Hepatocyte (in vitro differentiated cells): ENCODE results near the gene MFAP3. TPM values are rescaled to one million over a fixed set of nuclear protein-coding genes. Genes with fewer than 3 reads are reported as not detected.

Experiments
- DNase-seq: peaks from one replicate; pipeline ENCODE4 v3.0.0-alpha.2; 2016; ENCODE audit warnings: low spot score
- H2AFZ ChIP-seq: fragments of 200-600 bp; sonication (generic); 2 replicates; pipeline ENCODE4 v1.6.0; 2016; ENCODE audit warnings: antibody characterized with exemption, mild to moderate bottlenecking
- H3K27ac ChIP-seq: fragments of 200-600 bp; sonication (generic); 2 replicates; pipeline ENCODE4 v1.5.1; 2016; ENCODE audit warnings: mild to moderate bottlenecking
- H3K27me3 ChIP-seq: fragments of 200-600 bp; sonication (generic); 2 replicates; pipeline ENCODE4 v1.6.1; 2016
- H3K36me3 ChIP-seq: fragments of 200-600 bp; sonication (generic); replicated peaks from 2 replicates; pipeline ENCODE4 v1.5.1; 2016; ENCODE audit warnings: low read depth; ENCODE audit not compliant: insufficient read depth
- H3K4me1 ChIP-seq: fragments of 200-600 bp; sonication (generic); 2 replicates; pipeline ENCODE4 v1.5.1; 2016; ENCODE audit warnings: mild to moderate bottlenecking, moderate library complexity; ENCODE audit not compliant: insufficient read depth
- H3K4me2 ChIP-seq: fragments of 200-600 bp; sonication (generic); 2 replicates; pipeline ENCODE4 v1.6.0; 2016
- H3K4me3 ChIP-seq: fragments of 200-600 bp; sonication (generic); 2 replicates; pipeline ENCODE4 v1.5.1; 2016; ENCODE audit warnings: mild to moderate bottlenecking
- H3K79me2 ChIP-seq: fragments of 200-600 bp; sonication (generic); 2 replicates; pipeline ENCODE4 v1.6.0; 2017; ENCODE audit warnings: mild to moderate bottlenecking
- H3K9me2 ChIP-seq: fragments of 200-600 bp; sonication (generic); replicated peaks from 2 replicates; pipeline ENCODE4 v1.6.0; 2017; ENCODE audit warnings: mild to moderate bottlenecking; ENCODE audit not compliant: insufficient read depth
- H3K9me3 ChIP-seq: fragments of 200-600 bp; sonication (generic); 2 replicates; pipeline ENCODE4 v1.5.1; 2016; ENCODE audit warnings: low read depth, mild to moderate bottlenecking
- H4K20me1 ChIP-seq: fragments of 200-600 bp; sonication (generic); 2 replicates; pipeline ENCODE4 v1.6.0; 2016; ENCODE audit warnings: mild to moderate bottlenecking; ENCODE audit not compliant: insufficient read depth, poor library complexity, severe bottlenecking
- CTCF ChIP-seq: fragments of 200-600 bp; sonication (generic); IDR thresholded peaks from 2 replicates; pipeline ENCODE4 v1.5.1; 2016; ENCODE audit warnings: antibody characterized with exemption, mild to moderate bottlenecking; ENCODE audit not compliant: poor library complexity
- EZH2 ChIP-seq: fragments of 200-600 bp; sonication (generic); IDR thresholded peaks from 2 replicates; pipeline ENCODE4 v1.6.1; 2016; ENCODE audit warnings: antibody characterized with exemption, mild to moderate bottlenecking, borderline replicate concordance
- EZH2phosphoT487 ChIP-seq: fragments of 200-600 bp; sonication (generic); IDR thresholded peaks from one replicate; pipeline ENCODE4 v1.6.1; 2018; ENCODE audit warnings: antibody characterized with exemption, mild to moderate bottlenecking, low read depth, moderate library complexity; ENCODE audit not compliant: unreplicated experiment, severe bottlenecking
- WGBS: methylation state at CpG from one replicate; pipeline ENCODE4 v1.1.6; 2016; ENCODE audit warnings: low lambda C conversion rate; ENCODE audit errors: missing lambda C conversion rate; 5-methylcytosine and 5-hydroxymethylcytosine counted together
- polyA plus RNA-seq: library from polyadenylated mRNA; unstranded; fragments of >200 nt; fragmentation: Nextera tagmentation; extraction: Ambion mirVana; gene quantifications from 2 replicates; pipeline ENCODE4 v1.2.1, GENCODE V29; 2016
- total RNA-seq: library from RNA; depleted of rRNA; stranded (reverse); fragments of >200 nt; gene quantifications from 2 replicates; pipeline ENCODE4 v1.2.3, GENCODE V29; 2014

The MFAP3 gene
- total and polyA plus RNA-seq, 2 experiments from 2014 or later = 14.4 to 65.4 TPM

- 88% methylated on average over 5 of the region's 5 CpGs for WGBS
- H3K79me2 ChIP-seq = no peaks in the 10 kb centered on the region
- no peaks in the 10 kb centered on the region for H4K20me1 ChIP-seq
- H3K27me3 ChIP-seq = no peaks in the 10 kb centered on the region
- no peaks in the 10 kb centered on the region for H3K36me3 ChIP-seq
- H3K4me2 ChIP-seq = no peak overlapping the region
- H3K4me1 ChIP-seq = no peaks in the 10 kb centered on the region
- TF ChIP-seq EZH2phosphoT487 (no peak), EZH2 (no peak), CTCF (no peak)
- no peaks in the 10 kb centered on the region for H3K9me2 ChIP-seq
- no peak overlapping the region for H3K27ac ChIP-seq
- no peak overlapping the region for H3K4me3 ChIP-seq
- DNase-seq = no peak
- no peak overlapping the region for H2AFZ ChIP-seq
- no peaks in the 10 kb centered on the region for H3K9me3 ChIP-seq
Observed at GRCh38 chr5:154084062-154084639, 45.4 kb downstream of the MFAP3 start.

GRCh38 chr5:154086146-154086545, 47.4 kb downstream of the MFAP3 start:
- no peak for DNase-seq
- H4K20me1 ChIP-seq = no peaks in the 10 kb centered on the region
- WGBS = 14% methylated on average over 3 of the region's 3 CpGs

GRCh38 chr5:154086641-154087040, 47.9 kb downstream of the MFAP3 start:
- no peaks in the 10 kb centered on the region for H3K36me3 ChIP-seq
- TF ChIP-seq EZH2phosphoT487 (no peak), EZH2 (no peak), CTCF (no peak)
- no peak overlapping the region for H3K4me3 ChIP-seq
- H3K4me2 ChIP-seq = no peak overlapping the region
- H2AFZ ChIP-seq = no peak overlapping the region
- no peaks in the 10 kb centered on the region for H3K9me3 ChIP-seq
- H3K27me3 ChIP-seq = no peaks in the 10 kb centered on the region
- no peaks in the 10 kb centered on the region for H4K20me1 ChIP-seq
- H3K27ac ChIP-seq = no peak overlapping the region
- no peaks in the 10 kb centered on the region for H3K4me1 ChIP-seq
- WGBS = 70% methylated on average over 4 of the region's 4 CpGs
- no peaks in the 10 kb centered on the region for H3K79me2 ChIP-seq
- DNase-seq = no peak
- no peaks in the 10 kb centered on the region for H3K9me2 ChIP-seq

More at GRCh38 chr5:154086146-154086545, 47.4 kb downstream of the MFAP3 start:
- H3K9me3 ChIP-seq = no peaks in the 10 kb centered on the region
- H3K36me3 ChIP-seq = no peaks in the 10 kb centered on the region
- H3K9me2 ChIP-seq = no peaks in the 10 kb centered on the region
- no peak for TF ChIP-seq EZH2phosphoT487
- no peak for TF ChIP-seq EZH2
- TF ChIP-seq CTCF = no peak
- no peaks in the 10 kb centered on the region for H3K27me3 ChIP-seq
- H3K4me1 ChIP-seq = no peaks in the 10 kb centered on the region
- no peaks in the 10 kb centered on the region for H3K79me2 ChIP-seq
- H3K4me3 ChIP-seq = no peak overlapping the region
- no peak overlapping the region for H3K27ac ChIP-seq
- H2AFZ ChIP-seq = no peak overlapping the region
- H3K4me2 ChIP-seq = no peak overlapping the region

GRCh38 chr5:154087260-154087659, 48.5 kb downstream of the MFAP3 start:
- no peak overlapping the region for H2AFZ ChIP-seq
- 16% methylated on average over 2 of the region's 2 CpGs for WGBS
- no peak overlapping the region for H3K4me2 ChIP-seq
- H3K9me2 ChIP-seq = no peaks in the 10 kb centered on the region
- TF ChIP-seq EZH2 (no peak), CTCF (no peak), EZH2phosphoT487 (no peak)
- no peak overlapping the region for H3K4me3 ChIP-seq
- DNase-seq = no peak
- H3K27me3 ChIP-seq = no peaks in the 10 kb centered on the region
- H4K20me1 ChIP-seq = no peaks in the 10 kb centered on the region
- H3K79me2 ChIP-seq = no peaks in the 10 kb centered on the region
- no peaks in the 10 kb centered on the region for H3K9me3 ChIP-seq
- H3K4me1 ChIP-seq = no peaks in the 10 kb centered on the region
- H3K27ac ChIP-seq = no peak overlapping the region
- H3K36me3 ChIP-seq = no peaks in the 10 kb centered on the region
